Measurements from ENCODE around the gene KRT2.

Gene KRT2

GRCh38 chr12:52636189-52636588 lies 15.8 kb downstream of the KRT2 start:
- no peak for DNase-seq

- no peak for DNase-seq
These were observed 17.6 kb downstream of the KRT2 start for GRCh38 chr12:52634266-52635056.

GRCh38 chr12:52633383-52633782 lies 18.6 kb downstream of the KRT2 start:
- DNase-seq, result no peak

GRCh38 chr12:52632656-52633055 lies 19.4 kb downstream of the KRT2 start:
- no peak for DNase-seq

GRCh38 chr12:52631676-52632459 lies 20.1 kb downstream of the KRT2 start:
- no peak for DNase-seq

- no peak for DNase-seq
These were observed 20.7 kb downstream of the KRT2 start for GRCh38 chr12:52631264-52631663.

- DNase-seq, result no peak
These were observed 21.3 kb downstream of the KRT2 start for GRCh38 chr12:52630599-52631200.

- DNase-seq, result no peak
These were observed 22.0 kb downstream of the KRT2 start for GRCh38 chr12:52630008-52630500.

- no peak for DNase-seq
These were observed 22.6 kb downstream of the KRT2 start for GRCh38 chr12:52629281-52630007.

GRCh38 chr12:52628841-52629240 lies 23.2 kb downstream of the KRT2 start:
- DNase-seq, result no peak

GRCh38 chr12:52628111-52628507 lies 23.9 kb downstream of the KRT2 start:
- DNase-seq, result no peak

GRCh38 chr12:52627395-52628110 lies 24.5 kb downstream of the KRT2 start:
- DNase-seq, result no peak

- DNase-seq, result no peak
These were observed 29.7 kb downstream of the KRT2 start for GRCh38 chr12:52622349-52622748.

GRCh38 chr12:52618866-52619265 lies 33.1 kb downstream of the KRT2 start:
- no peak for DNase-seq

- DNase-seq, result no peak
These were observed 33.8 kb downstream of the KRT2 start, which contains the start of gene KRT73 for GRCh38 chr12:52618216-52618615. Gene KRT73 (minus strand): TSS chr12:52618559. CDS start chr12:52618524, 35 bp downstream.

GRCh38 chr12:52617403-52617785 lies 34.6 kb downstream of the KRT2 start:
- DNase-seq, result no peak

GRCh38 chr12:52616680-52617402 lies 35.2 kb downstream of the KRT2 start:
- no peak for DNase-seq

GRCh38 chr12:52615912-52616311 lies 36.1 kb downstream of the KRT2 start:
- DNase-seq, result no peak

- DNase-seq, result no peak
These were observed 36.7 kb downstream of the KRT2 start for GRCh38 chr12:52615208-52615868.

- DNase-seq, result no peak
These were observed 37.4 kb downstream of the KRT2 start for GRCh38 chr12:52614381-52615207.
